Measurements from ENCODE around the gene ANXA2R. TPM values are rescaled to one million over a fixed set of nuclear protein-coding genes. Genes with fewer than 3 reads are reported as not detected.
A peak's percentile ranks its signal among the peaks of the same experiment; 100 is the strongest.
"Not testable (repeated sequence)": the region's sequence is repeated elsewhere in the genome, so short reads cannot be mapped to it uniquely, and the experiment has no call there.

The ANXA2R gene
- polyA plus RNA-seq, 2 of the 4 experiments (the other 2 are of a cell fraction) = 1.7 to 2.1 TPM

- H3K27ac ChIP-seq = no peak overlapping the region
- FAIRE-seq (no peak), ATAC-seq (no peak), DNase-seq (ENCODE audit: low read depth in 1 of 2, low spot score in 1 of 2) (no peak)
- no peak for TF ChIP-seq ELK1 (IDR thresholded peaks at IDR 0.05; ENCODE audit: low read depth, low read length)
- TF ChIP-seq CHD4 (IDR thresholded peaks at IDR 0.05; ENCODE audit: borderline replicate concordance) = no peak
- TF ChIP-seq ESRRA (IDR thresholded peaks at IDR 0.05; ENCODE audit: borderline replicate concordance, low read length) = no peak
- no peak for TF ChIP-seq EHF (CRISPR knock-in tag; IDR thresholded peaks at IDR 0.05)
- no peak for TF ChIP-seq BCL3 (IDR thresholded peaks at IDR 0.05)
- no peak for TF ChIP-seq TFCP2L1 (CRISPR knock-in tag; IDR thresholded peaks at IDR 0.05)
- H3K9me3 ChIP-seq = no peaks in the 10 kb centered on the region
- POLR2A ChIA-PET = no interaction called here
- no peak overlapping the region for H3K4me3 ChIP-seq
- H3K4me2 ChIP-seq = no peak overlapping the region
- peaks cover 8% of the 10 kb centered on the region for H3K4me1 ChIP-seq
- CTCF ChIA-PET = no interaction called here
- 93% methylated on average over 9 of the region's 9 CpGs for WGBS (ENCODE audit: missing lambda C conversion rate)
Observed at GRCh38 chr5:43074987-43075318, 34.8 kb upstream of the ANXA2R start.

- FAIRE-seq (no peak), ATAC-seq (peak; percentile 64 to 78; a peak in 4 of 6 replicates), DNase-seq (ENCODE audit: low read depth in 1 of 2, low spot score in 1 of 2) (peak; percentile 41 to 64)
- 86% methylated on average over 12 of the region's 12 CpGs for WGBS (ENCODE audit: missing lambda C conversion rate)
- Histone ChIP-seq H3K27ac (no peak overlapping the region), H3K4me1 (peaks cover 13% of the 10 kb centered on the region), H3K4me2 (no peak overlapping the region), H3K4me3 (no peak overlapping the region), H3K9me3 (no peaks in the 10 kb centered on the region)
- ChIA-PET POLR2A (no interaction called here), CTCF (interaction anchor here (0.6 to 4.4 kb wide), 7 partner anchors 9 to 410 kb away, joined by 3 to 18 read pairs (median 3); no protein-coding TSS in a partner anchor)
- TF ChIP-seq RAD21 (conservative IDR thresholded peaks at IDR 0.05 in 1 of 2, IDR thresholded peaks at IDR 0.05 in 1 of 2) = peak; percentile 45 to 74
- peak; percentile 51 for TF ChIP-seq CTCF (IDR thresholded peaks at IDR 0.05)
- TF ChIP-seq MAX (IDR thresholded peaks at IDR 0.05) = no peak
- TF ChIP-seq EHMT2 (IDR thresholded peaks at IDR 0.05; ENCODE audit: low read depth) = 0 out of 2 replicates have a peak, but pooled peaks have one; percentile 34
Observed at GRCh38 chr5:43073597-43074546, 33.8 kb upstream of the ANXA2R start.

GRCh38 chr5:43069401-43069720, 29.2 kb upstream of the ANXA2R start:
- DNase-seq (ENCODE audit: low read depth in 1 of 2, low spot score in 1 of 2); POLR2A ChIA-PET; H3K27ac ChIP-seq; H3K4me2 ChIP-seq; H3K9me3 ChIP-seq; ATAC-seq; FAIRE-seq; H3K4me3 ChIP-seq: not testable (repeated sequence)
- CTCF ChIA-PET = interaction anchor here (1.2 to 2.4 kb wide), 4 partner anchors 11 to 28 kb away, joined by 3 to 17 read pairs (median 9); no protein-coding TSS in a partner anchor
- peaks cover 16% of the 10 kb centered on the region; the same call in 2 of the 3 replicates for H3K4me1 ChIP-seq
- WGBS (ENCODE audit: missing lambda C conversion rate) = 93% methylated on average over 3 of the region's 3 CpGs

- CTCF ChIA-PET = interaction anchor here (0.6 to 5.7 kb wide), 8 partner anchors 11 to 232 kb away, joined by 3 to 62 read pairs (median 4); no protein-coding TSS in a partner anchor
- WGBS (ENCODE audit: missing lambda C conversion rate) = 65% methylated on average over 2 of the region's 2 CpGs
- DNase-seq (ENCODE audit: low read depth in 1 of 2, low spot score in 1 of 2) (no peak), ATAC-seq (no peak), FAIRE-seq (no peak)
- Histone ChIP-seq H3K4me2 (peak overlapping the region; percentile 80), H3K9me3 (no peaks in the 10 kb centered on the region), H3K4me1 (peaks cover 23% of the 10 kb centered on the region), H3K27ac (peak overlapping the region; percentile 92 to 93), H3K4me3 (peak overlapping the region; percentile 57)
- POLR2A ChIA-PET = interaction anchor here (1.2 to 2.0 kb wide), 3 partner anchors 27 to 53 kb away, joined by 3 to 10 read pairs (median 5); partner anchors contain the start of gene ZNF131
- no peak for TF ChIP-seq USF2 (IDR thresholded peaks at IDR 0.05)
- no peak for TF ChIP-seq KDM1A (IDR thresholded peaks at IDR 0.05; ENCODE audit: low read depth)
- no peak for TF ChIP-seq TFCP2L1 (CRISPR knock-in tag; IDR thresholded peaks at IDR 0.05)
- no peak for TF ChIP-seq RNF2 (IDR thresholded peaks at IDR 0.05; ENCODE audit: borderline replicate concordance, low read depth)
- no peak for TF ChIP-seq ZC3H11A (IDR thresholded peaks at IDR 0.05)
- no peak for TF ChIP-seq ZNF302 (CRISPR knock-in tag; IDR thresholded peaks at IDR 0.05)
- no peak for TF ChIP-seq RCOR1 (IDR thresholded peaks at IDR 0.05; ENCODE audit: low read depth, low read length)
- TF ChIP-seq EHF (CRISPR knock-in tag; IDR thresholded peaks at IDR 0.05) = no peak
- TF ChIP-seq HOXA7 (CRISPR knock-in tag; IDR thresholded peaks at IDR 0.05) = no peak
Observed at GRCh38 chr5:43068037-43068436, 27.9 kb upstream of the ANXA2R start.
